Measurements from ENCODE around the gene PEX3.
A peak's percentile ranks its signal among the peaks of the same experiment; 100 is the strongest.

Gene PEX3

GRCh38 chr6:143450453-143451371, at the start of gene PEX3, which contains the start of gene ADAT2:
TSS of gene PEX3 (plus strand) at chr6:143450805. CDS start at chr6:143451043, 238 bp downstream.
TSS of gene ADAT2 (minus strand) at chr6:143450695. CDS start at chr6:143450658, 37 bp downstream.
- no peak for TF ChIP-seq CTCF (IDR thresholded peaks at IDR 0.05; ENCODE audit: extremely low read depth, insufficient read depth, missing control alignments)
- in situ Hi-C loops (cut with MboI; ENCODE audit: low pct_unique_long_range_greater_than_20kb, low sequenced_read_pairs, unreplicated experiment) = no loop called here
- DNase-seq (ENCODE audit: low spot score) = peak; percentile 88

- in situ Hi-C loops (cut with MboI; ENCODE audit: low pct_unique_long_range_greater_than_20kb, low sequenced_read_pairs, unreplicated experiment) = loop anchor here (25.0 kb wide), 1 partner anchor 689 kb away; no protein-coding TSS in a partner anchor
- no peak for DNase-seq (ENCODE audit: low spot score)
- no peak for TF ChIP-seq CTCF (IDR thresholded peaks at IDR 0.05; ENCODE audit: extremely low read depth, insufficient read depth, missing control alignments)
Observed at GRCh38 chr6:143401068-143401446, 49.5 kb upstream of the PEX3 start.

GRCh38 chr6:143401636-143402370, 48.8 kb upstream of the PEX3 start:
- TF ChIP-seq CTCF (IDR thresholded peaks at IDR 0.05; ENCODE audit: extremely low read depth, insufficient read depth, missing control alignments) = no peak
- no peak for DNase-seq (ENCODE audit: low spot score)
- in situ Hi-C loops (cut with MboI; ENCODE audit: low pct_unique_long_range_greater_than_20kb, low sequenced_read_pairs, unreplicated experiment) = loop anchor here (25.0 kb wide), 1 partner anchor 690 kb away; no protein-coding TSS in a partner anchor

- in situ Hi-C loops (cut with MboI; ENCODE audit: low pct_unique_long_range_greater_than_20kb, low sequenced_read_pairs, unreplicated experiment) = loop anchor here (25.0 kb wide), 1 partner anchor 691 kb away; no protein-coding TSS in a partner anchor
- TF ChIP-seq CTCF (IDR thresholded peaks at IDR 0.05; ENCODE audit: extremely low read depth, insufficient read depth, missing control alignments) = no peak
- DNase-seq (ENCODE audit: low spot score) = no peak
Observed at GRCh38 chr6:143402721-143403336, 47.8 kb upstream of the PEX3 start.

- in situ Hi-C loops (cut with MboI; ENCODE audit: low pct_unique_long_range_greater_than_20kb, low sequenced_read_pairs, unreplicated experiment) = loop anchor here (25.0 kb wide), 1 partner anchor 693 kb away; no protein-coding TSS in a partner anchor
- DNase-seq (ENCODE audit: low spot score) = no peak
- no peak for TF ChIP-seq CTCF (IDR thresholded peaks at IDR 0.05; ENCODE audit: extremely low read depth, insufficient read depth, missing control alignments)
Observed at GRCh38 chr6:143405373-143406154, 45.0 kb upstream of the PEX3 start.

Data from GM13977 (cell line).